ENCODE results near the gene DCDC2C.

DCDC2C gene

GRCh38 chr2:3762771-3763447, 59.5 kb downstream of the DCDC2C start:
- no peak for TF ChIP-seq CTCF (IDR thresholded peaks at IDR 0.05; ENCODE audit: control insufficient read depth, insufficient read depth, low read depth, low read length, missing control alignments)
- DNase-seq (ENCODE audit: low read depth), result no peak
- no peak overlapping the region for H3K4me3 ChIP-seq (ENCODE audit: control insufficient read depth, low read depth, low read length)

DNA sequence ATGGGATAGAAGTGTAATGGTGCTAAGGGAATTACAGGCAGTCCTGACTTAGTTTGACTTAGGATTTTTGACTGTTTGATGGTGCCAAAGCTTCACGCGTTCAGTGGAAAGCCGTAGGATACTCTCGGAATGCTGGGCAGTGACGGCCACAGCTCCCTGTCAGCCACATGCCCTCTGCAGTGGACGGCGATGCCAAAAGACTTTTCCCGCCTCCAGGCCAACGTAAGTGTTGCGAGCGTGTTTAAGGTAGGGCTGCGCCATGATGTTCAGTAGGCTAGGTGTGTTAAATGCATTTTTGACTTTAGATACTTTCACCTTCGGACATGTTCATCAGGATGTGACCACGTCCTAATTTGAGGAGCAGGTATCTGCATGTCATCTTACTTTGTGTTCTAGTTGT, 63.4 kb downstream of the DCDC2C start:
- no peak for DNase-seq (ENCODE audit: low read depth)
- no peak overlapping the region for H3K4me3 ChIP-seq (ENCODE audit: control insufficient read depth, low read depth, low read length)
- TF ChIP-seq CTCF (IDR thresholded peaks at IDR 0.05; ENCODE audit: control insufficient read depth, insufficient read depth, low read depth, low read length, missing control alignments), result no peak

GRCh38 chr2:3768960-3769765, 65.8 kb downstream of the DCDC2C start:
- no peak for TF ChIP-seq CTCF (IDR thresholded peaks at IDR 0.05; ENCODE audit: control insufficient read depth, insufficient read depth, low read depth, low read length, missing control alignments)
- no peak for DNase-seq (ENCODE audit: low read depth)
- no peak overlapping the region for H3K4me3 ChIP-seq (ENCODE audit: control insufficient read depth, low read depth, low read length)

DNA sequence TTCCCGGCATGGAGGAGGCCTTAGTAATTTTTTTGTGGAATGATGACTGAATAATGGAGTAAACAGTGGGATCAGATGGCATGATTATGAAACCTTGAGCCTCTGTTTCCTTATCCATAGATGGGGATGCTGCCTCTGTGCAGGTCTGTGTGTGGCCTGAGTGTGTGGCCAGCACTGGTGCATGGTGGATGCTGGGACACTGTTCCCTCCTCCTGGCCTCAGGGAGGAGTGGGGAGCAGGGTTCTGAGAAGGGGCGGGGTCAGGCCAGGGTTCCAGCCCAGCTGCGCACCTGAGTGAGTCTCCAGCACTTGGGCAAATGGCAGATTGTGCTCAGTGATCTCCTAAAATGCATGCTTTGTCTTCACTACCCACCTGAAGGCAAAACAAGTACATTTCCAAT, 66.4 kb downstream of the DCDC2C start:
- TF ChIP-seq CTCF (IDR thresholded peaks at IDR 0.05; ENCODE audit: control insufficient read depth, insufficient read depth, low read depth, low read length, missing control alignments), result no peak
- DNase-seq (ENCODE audit: low read depth), result no peak
- no peak overlapping the region for H3K4me3 ChIP-seq (ENCODE audit: control insufficient read depth, low read depth, low read length)

DNA sequence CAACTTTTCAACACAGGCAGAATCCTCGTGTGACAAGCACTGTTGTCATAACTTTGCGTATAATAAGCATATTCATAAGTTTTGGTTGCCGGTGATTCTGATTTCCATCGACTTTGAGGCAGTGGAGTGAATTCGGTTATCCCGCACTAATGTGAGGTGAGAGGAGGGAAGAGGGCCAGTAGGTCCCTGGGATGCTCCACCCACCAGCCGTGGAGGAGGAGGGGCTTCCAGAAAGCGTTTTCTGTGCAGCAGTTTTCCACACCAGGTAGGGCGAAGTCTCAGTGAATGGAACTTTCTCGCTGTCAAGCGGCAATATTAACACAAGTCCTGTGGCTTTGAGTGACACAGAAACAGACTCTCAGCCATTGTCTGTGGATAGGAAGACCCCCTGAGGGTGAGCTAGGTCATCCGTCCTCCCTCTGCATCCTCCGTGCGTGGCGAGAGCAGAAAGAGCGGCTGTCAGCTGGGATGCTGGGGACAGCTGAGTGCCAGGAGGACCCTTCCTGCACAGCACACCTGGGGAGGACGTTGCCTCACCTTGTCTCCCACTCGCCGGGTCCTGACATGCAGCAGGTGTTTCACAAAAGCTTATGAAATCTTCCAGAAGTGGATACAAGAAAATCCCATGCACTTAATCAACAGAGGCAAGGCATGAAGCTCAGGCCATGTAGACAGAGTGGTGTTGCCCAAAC, 67.5 kb downstream of the DCDC2C start:
- DNase-seq (ENCODE audit: low read depth), result no peak

More for the DNA sequence above, 67.5 kb downstream of the DCDC2C start:
- no peak for TF ChIP-seq CTCF (IDR thresholded peaks at IDR 0.05; ENCODE audit: control insufficient read depth, insufficient read depth, low read depth, low read length, missing control alignments)
- no peak overlapping the region for H3K4me3 ChIP-seq (ENCODE audit: control insufficient read depth, low read depth, low read length)

Measured in AG09309 (cell line).